AG04449 (cell line): ENCODE measurements around the gene HOXB4.

ENCODE experiments used
- CTCF ChIA-PET: fragments of 350-600 bp; formaldehyde crosslinking; extraction: SDS; loops from one replicate; lab custom pipeline; 2021; ENCODE audit warnings: antibody characterized with exemption; lab: Yijun Ruan, JAX
- POLR2A ChIA-PET: fragments of 400-600, 350-600 bp; formaldehyde crosslinking; extraction: SDS; loops from one replicate; lab custom pipeline; 2020; ENCODE audit warnings: antibody characterized with exemption, inconsistent platforms; lab: Yijun Ruan, JAX
- DNase-seq: peaks from one replicate; pipeline ENCODE4 v3.0.0-alpha.2; 2010; ENCODE audit warnings: low read depth, low spot score
- H3K4me3 ChIP-seq: 2 replicates; pipeline ENCODE4 v1.5.1; 2011; ENCODE audit warnings: low read depth, mild to moderate bottlenecking, control low read depth, low read length
- TF ChIP-seq, protein P1 (sequence below): IDR thresholded peaks from one replicate; pipeline ENCODE4 v1.5.1; 2011; ENCODE audit warnings: mild to moderate bottlenecking, moderate library complexity, low read length, control low read depth, inconsistent platforms; ENCODE audit not compliant: insufficient read depth; ENCODE audit errors: missing control alignments

Gene HOXB4

DNA sequence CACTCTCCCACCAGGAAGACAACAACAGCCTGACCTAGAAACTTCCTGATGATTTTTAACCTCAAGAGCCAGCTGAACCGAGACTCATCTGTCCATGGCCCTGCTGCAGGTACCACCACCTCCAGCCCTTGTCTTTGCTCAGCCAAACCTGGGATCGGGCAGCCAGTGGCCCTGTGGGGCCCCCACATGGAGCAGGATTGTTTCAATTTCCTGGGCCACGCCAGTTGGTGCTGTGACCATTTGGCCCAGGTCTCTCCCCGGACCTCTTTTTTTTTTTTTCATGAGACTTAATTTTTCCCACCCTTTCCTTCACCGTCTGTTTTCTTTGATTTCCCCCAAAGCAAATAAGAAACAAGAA, 25.0 kb downstream of the HOXB4 start:
- no peak for DNase-seq
- TF ChIP-seq, protein P1, sequence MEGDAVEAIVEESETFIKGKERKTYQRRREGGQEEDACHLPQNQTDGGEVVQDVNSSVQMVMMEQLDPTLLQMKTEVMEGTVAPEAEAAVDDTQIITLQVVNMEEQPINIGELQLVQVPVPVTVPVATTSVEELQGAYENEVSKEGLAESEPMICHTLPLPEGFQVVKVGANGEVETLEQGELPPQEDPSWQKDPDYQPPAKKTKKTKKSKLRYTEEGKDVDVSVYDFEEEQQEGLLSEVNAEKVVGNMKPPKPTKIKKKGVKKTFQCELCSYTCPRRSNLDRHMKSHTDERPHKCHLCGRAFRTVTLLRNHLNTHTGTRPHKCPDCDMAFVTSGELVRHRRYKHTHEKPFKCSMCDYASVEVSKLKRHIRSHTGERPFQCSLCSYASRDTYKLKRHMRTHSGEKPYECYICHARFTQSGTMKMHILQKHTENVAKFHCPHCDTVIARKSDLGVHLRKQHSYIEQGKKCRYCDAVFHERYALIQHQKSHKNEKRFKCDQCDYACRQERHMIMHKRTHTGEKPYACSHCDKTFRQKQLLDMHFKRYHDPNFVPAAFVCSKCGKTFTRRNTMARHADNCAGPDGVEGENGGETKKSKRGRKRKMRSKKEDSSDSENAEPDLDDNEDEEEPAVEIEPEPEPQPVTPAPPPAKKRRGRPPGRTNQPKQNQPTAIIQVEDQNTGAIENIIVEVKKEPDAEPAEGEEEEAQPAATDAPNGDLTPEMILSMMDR = no peak
- ChIA-PET CTCF (interaction anchor here (1.5 to 1.8 kb wide), 2 partner anchors 9 to 36 kb away, joined by 4 to 5 read pairs; no protein-coding TSS in a partner anchor), POLR2A (interaction anchor here (0.9 kb wide), 1 partner anchor 12 kb away, joined by 4 read pairs; no protein-coding TSS in a partner anchor)
- H3K4me3 ChIP-seq = peak overlapping the region; percentile 37

DNA sequence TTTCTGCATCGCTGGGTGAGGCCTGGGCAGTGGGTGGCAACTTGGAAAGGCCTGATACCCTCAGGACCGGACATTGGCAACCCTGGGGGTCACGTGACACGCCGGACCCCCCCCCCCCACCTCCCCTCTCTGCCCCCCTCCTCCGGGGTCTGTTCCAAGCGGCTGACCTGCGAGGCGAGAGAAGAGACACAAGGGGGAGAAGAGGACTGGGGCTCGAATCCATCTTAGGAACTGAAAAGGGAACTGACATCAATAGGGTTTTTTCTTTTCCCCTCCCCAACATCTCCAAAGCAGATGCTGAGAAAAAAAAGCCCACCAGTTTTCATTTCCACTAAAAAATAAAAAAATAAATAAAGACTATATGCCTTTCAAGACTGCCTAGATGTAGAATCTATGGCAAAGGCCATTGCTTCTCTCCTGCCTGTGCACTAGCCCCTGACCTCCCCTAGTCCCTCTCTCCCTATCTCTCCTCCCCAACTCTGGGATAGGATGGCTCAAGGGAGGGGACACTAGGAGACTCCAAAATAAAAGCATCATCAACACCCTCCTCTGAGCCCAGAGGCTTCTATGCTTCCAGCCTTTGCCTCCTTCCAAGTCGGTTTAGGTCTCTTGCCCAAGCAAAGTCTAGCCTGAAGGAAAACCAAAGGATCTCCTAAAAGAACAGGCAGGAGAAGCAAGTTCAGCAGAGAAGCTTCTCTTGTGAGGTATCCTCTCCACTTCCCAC, 25.5 kb downstream of the HOXB4 start:
- ChIA-PET POLR2A (interaction anchor here (0.7 to 1.0 kb wide), 2 partner anchors 45 to 69 kb away, joined by 3 read pairs; no protein-coding TSS in a partner anchor), CTCF (interaction anchor here (0.7 to 2.1 kb wide), 6 partner anchors 8 to 201 kb away, joined by 3 to 6 read pairs (median 4); partner anchors contain the start of gene HOXB5)
- peak overlapping the region; percentile 37 for H3K4me3 ChIP-seq
- no peak for DNase-seq
- TF ChIP-seq, protein P1 = no peak

DNA sequence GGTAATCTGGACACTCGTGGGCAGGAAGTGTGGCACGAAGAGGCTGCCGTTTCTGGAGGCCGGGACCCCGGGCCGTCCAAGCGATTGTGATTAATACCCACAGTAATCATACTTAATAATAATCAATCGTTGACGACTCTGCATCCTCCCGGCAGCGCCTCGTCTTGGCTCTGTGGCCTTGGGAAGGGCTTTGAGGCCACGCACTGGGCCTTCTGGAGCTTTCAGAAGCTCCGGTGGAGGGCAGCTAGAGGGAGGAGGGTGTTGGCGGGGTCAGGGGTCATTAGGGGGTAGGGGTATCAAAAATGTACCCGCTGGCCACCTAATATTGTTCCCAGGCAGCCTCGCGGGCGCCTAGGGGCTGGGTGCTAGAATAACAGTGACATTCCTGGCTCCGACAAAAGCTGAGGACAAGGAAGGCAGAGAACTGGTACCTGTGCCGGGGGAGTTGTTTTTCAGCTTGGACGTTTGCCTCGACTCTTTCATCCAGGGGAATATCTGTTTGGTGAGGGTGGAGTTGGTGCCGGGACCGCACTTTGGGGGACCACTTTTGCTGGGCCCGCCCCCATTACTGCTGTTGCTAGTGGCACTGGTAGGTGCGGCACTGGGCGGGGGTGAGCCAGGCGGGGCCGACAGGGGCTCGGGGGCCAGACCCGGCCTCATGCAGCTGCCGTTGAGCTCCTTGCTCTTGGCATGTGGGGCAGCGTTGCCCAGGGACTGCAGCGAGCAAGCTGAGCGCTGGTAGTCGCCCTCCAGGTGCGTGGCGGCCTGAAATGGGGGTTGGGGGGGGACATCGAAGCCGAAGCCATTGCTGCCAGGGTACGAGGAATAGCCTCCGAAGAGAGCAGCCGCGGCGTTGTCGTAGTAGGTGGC, 26.3 kb downstream of the HOXB4 start:
- peak overlapping the region; percentile 27 for H3K4me3 ChIP-seq
- TF ChIP-seq, protein P1 = no peak
- no peak for DNase-seq
- ChIA-PET CTCF (interaction anchor here (0.6 to 2.1 kb wide), 9 partner anchors 9 to 216 kb away, joined by 3 to 6 read pairs (median 3); partner anchors contain the start of gene HOXB5), POLR2A (interaction anchor here (0.7 to 1.0 kb wide), 3 partner anchors 41 to 68 kb away, joined by 3 read pairs; partner anchors contain the start of gene HOXB5)

DNA sequence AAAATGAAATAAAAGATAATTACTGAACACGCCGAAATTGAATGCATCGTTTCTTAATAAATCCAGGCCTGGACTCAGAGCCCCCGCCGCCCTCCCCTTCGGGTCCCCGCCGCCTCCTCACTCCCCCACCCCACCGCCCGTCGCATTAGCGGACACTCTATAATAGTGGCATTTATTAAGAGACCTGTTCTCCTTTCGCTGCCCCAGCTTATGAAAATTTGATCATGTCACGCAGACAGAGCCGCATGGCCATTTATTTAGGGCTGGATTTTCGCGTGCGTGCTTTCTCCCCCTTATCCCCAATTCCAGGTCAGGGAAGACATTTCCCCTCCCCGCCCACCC, 27.0 kb downstream of the HOXB4 start:
- POLR2A ChIA-PET = interaction anchor here (1.0 kb wide), 1 partner anchor 42 kb away, joined by 3 read pairs; the partner anchor contains the start of gene HOXB5
- TF ChIP-seq, protein P1 = no peak
- H3K4me3 ChIP-seq = peak overlapping the region; percentile 27; the same call in 1 of the 2 replicates
- DNase-seq = no peak
- CTCF ChIA-PET = interaction anchor here (0.7 to 2.1 kb wide), 6 partner anchors 10 to 215 kb away, joined by 3 to 6 read pairs (median 3); partner anchors contain the start of gene HOXB5

GRCh38 chr17:48550502-48551213, 27.5 kb downstream of the HOXB4 start:
- peak overlapping the region; percentile 41 for H3K4me3 ChIP-seq

More at GRCh38 chr17:48550502-48551213, 27.5 kb downstream of the HOXB4 start:
- ChIA-PET POLR2A (interaction anchor here (0.9 to 1.4 kb wide), 5 partner anchors 9 to 58 kb away, joined by 3 to 5 read pairs (median 3); partner anchors contain the start of gene HOXB5), CTCF (interaction anchor here (0.9 to 2.2 kb wide), 6 partner anchors 11 to 58 kb away, joined by 3 to 9 read pairs (median 4); partner anchors contain the start of gene HOXB5)
- DNase-seq = no peak
- TF ChIP-seq, protein P1 = peak; percentile 41
